IMR-90 (cell line): ENCODE results near the gene COL12A1. TPM values are rescaled to one million over a fixed set of nuclear protein-coding genes. Genes with fewer than 3 reads are reported as not detected.

ENCODE experiments used
- ATAC-seq: fragments of 200-7000 bp; cut with Tn5 transposase; 2 replicates; pipeline ENCODE4 v1.9.1; 2020; ENCODE audit warnings: low read depth, mild to moderate bottlenecking, moderate library complexity
- BruUV-seq: library from RNA; stranded (reverse); fragments of 400-500 nt; replicated peaks from 2 replicates; lab custom pipeline; 2021; lab: Mats Ljungman, UMichigan
- CTCF ChIA-PET: fragments of 300-600 bp; formaldehyde crosslinking; extraction: SDS; loops from one replicate; lab custom pipeline; 2021; ENCODE audit warnings: antibody characterized with exemption; lab: Yijun Ruan, JAX
- POLR2A ChIA-PET: fragments of 300-600 bp; sonication (Branson Sonifier 250); formaldehyde crosslinking; loops from one replicate; lab custom pipeline; 2022; ENCODE audit warnings: antibody characterized with exemption; ENCODE audit not compliant: unreplicated experiment; lab: Charles Lee
- DNase-seq: peaks from one replicate; pipeline ENCODE4 v3.0.0; 2013
- H2AFZ ChIP-seq: replicated peaks from 2 replicates; pipeline ENCODE3; 2013; ENCODE audit warnings: low read length, mild to moderate bottlenecking; ENCODE audit not compliant: poor library complexity
- H2AK5ac ChIP-seq: 2 replicates; pipeline ENCODE4 v1.6.1; 2013; ENCODE audit warnings: low read depth, low read length, inconsistent platforms
- H2AK9ac ChIP-seq: replicated peaks from 2 replicates; pipeline ENCODE3; 2013; ENCODE audit warnings: mild to moderate bottlenecking, low read depth, low read length, moderate library complexity; ENCODE audit not compliant: poor library complexity
- H2BK120ac ChIP-seq: 2 replicates; pipeline ENCODE4 v1.6.1; 2013; ENCODE audit warnings: low read depth, low read length, inconsistent platforms
- H2BK15ac ChIP-seq: 3 replicates; pipeline ENCODE4 v1.6.1; 2013; ENCODE audit warnings: low read depth, low read length, inconsistent platforms
- H2BK20ac ChIP-seq: 2 replicates; pipeline ENCODE4 v1.6.1; 2013; ENCODE audit warnings: low read depth, mild to moderate bottlenecking, inconsistent platforms, low read length, moderate library complexity
- H2BK5ac ChIP-seq: 2 replicates; pipeline ENCODE4 v1.6.1; 2013; ENCODE audit warnings: mild to moderate bottlenecking, low read depth, low read length, inconsistent platforms; ENCODE audit not compliant: poor library complexity, severe bottlenecking
- H3K14ac ChIP-seq: replicated peaks from 2 replicates; pipeline ENCODE4 v1.6.1; 2013; ENCODE audit warnings: low read depth, low read length, inconsistent platforms
- H3K18ac ChIP-seq: 2 replicates; pipeline ENCODE4 v1.6.1; 2013; ENCODE audit warnings: low read depth, low read length, control low read depth
- H3K23ac ChIP-seq: 2 replicates; pipeline ENCODE4 v1.6.1; 2013; ENCODE audit warnings: low read depth, low read length, inconsistent platforms
- H3K27ac ChIP-seq: 2 replicates; pipeline ENCODE4 v1.5.1; 2013; ENCODE audit warnings: mild to moderate bottlenecking, control low read depth, low read length; ENCODE audit not compliant: insufficient read depth
- H3K27me3 ChIP-seq: 2 replicates; pipeline ENCODE4 v1.6.1; 2013; ENCODE audit warnings: low read length; ENCODE audit not compliant: control insufficient read depth, insufficient read depth
- H3K36me3 ChIP-seq: 2 replicates; pipeline ENCODE4 v1.6.1; 2013; ENCODE audit warnings: low read length, mixed read lengths; ENCODE audit not compliant: control insufficient read depth, insufficient read depth
- H3K4ac ChIP-seq: 2 replicates; pipeline ENCODE4 v1.6.1; 2013; ENCODE audit warnings: low read depth, low read length, inconsistent platforms
- H3K4me1 ChIP-seq: 2 replicates; pipeline ENCODE4 v1.6.1; 2013; ENCODE audit warnings: low read length, mixed read lengths; ENCODE audit not compliant: control insufficient read depth, insufficient read depth
- H3K4me2 ChIP-seq: 2 replicates; pipeline ENCODE4 v1.6.1; 2013; ENCODE audit warnings: low read depth, mild to moderate bottlenecking, control low read depth, low read length, moderate library complexity
- H3K4me3 ChIP-seq: 2 replicates; pipeline ENCODE4 v1.5.1; 2013; ENCODE audit warnings: low read depth, mild to moderate bottlenecking, control low read depth, low read length, moderate library complexity; ENCODE audit not compliant: insufficient read depth
- H3K56ac ChIP-seq: 2 replicates; pipeline ENCODE4 v1.6.1; 2013; ENCODE audit warnings: low read length, inconsistent platforms; ENCODE audit not compliant: insufficient read depth; ENCODE audit errors: extremely low read depth
- H3K79me1 ChIP-seq, 2 experiments: 2 replicates each; pipeline ENCODE4 v1.6.1; 2013; ENCODE audit warnings: low read length in 2 of 2, inconsistent platforms in 1 of 2, low read depth in 1 of 2
- H3K9ac ChIP-seq: 2 replicates; pipeline ENCODE4 v1.6.1; 2013; ENCODE audit warnings: low read depth, low read length, control low read depth
- H3K9me1 ChIP-seq: 2 replicates; pipeline ENCODE4 v1.6.1; 2013; ENCODE audit warnings: low read length, inconsistent platforms; ENCODE audit not compliant: insufficient read depth
- H3K9me3 ChIP-seq: 2 replicates; pipeline ENCODE4 v1.6.1; 2013; ENCODE audit warnings: low read length; ENCODE audit not compliant: control insufficient read depth, insufficient read depth
- H4K20me1 ChIP-seq: 2 replicates; pipeline ENCODE4 v1.6.1; 2013; ENCODE audit warnings: low read length, inconsistent platforms; ENCODE audit not compliant: insufficient read depth
- H4K5ac ChIP-seq: 2 replicates; pipeline ENCODE4 v1.6.1; 2013; ENCODE audit warnings: mild to moderate bottlenecking, low read depth, low read length, control low read depth
- H4K8ac ChIP-seq, 2 experiments: 2 replicates each; pipeline ENCODE4 v1.6.1; 2013; ENCODE audit warnings: low read depth in 2 of 2, low read length in 2 of 2, control low read depth in 1 of 2, inconsistent platforms in 1 of 2
- H4K91ac ChIP-seq: 2 replicates; pipeline ENCODE4 v1.6.1; 2013; ENCODE audit warnings: low read depth, low read length, inconsistent platforms; ENCODE audit not compliant: insufficient read depth
- BHLHE40 ChIP-seq: fragments of 150-350 bp; IDR thresholded peaks from 2 replicates; pipeline ENCODE4 v1.6.1; 2016; ENCODE audit warnings: mild to moderate bottlenecking, low read depth, low read length
- CEBPB ChIP-seq: IDR thresholded peaks from 2 replicates; pipeline ENCODE4 v1.6.1; 2012; ENCODE audit warnings: low read depth, low read length, improper control_type of control experiment
- CTCF ChIP-seq: conservative IDR thresholded peaks from 2 replicates; pipeline ENCODE4 v1.5.1; 2012; ENCODE audit warnings: mild to moderate bottlenecking, low read depth, low read length, improper control_type of control experiment
- FOS ChIP-seq: fragments of 150-350 bp; IDR thresholded peaks from 2 replicates; pipeline ENCODE4 v1.6.1; 2016; ENCODE audit warnings: low read depth, low read length
- MAFK ChIP-seq: IDR thresholded peaks from 2 replicates; pipeline ENCODE4 v1.6.1; 2012; ENCODE audit warnings: low read depth, low read length, improper control_type of control experiment
- MXI1 ChIP-seq: IDR thresholded peaks from 2 replicates; pipeline ENCODE4 v1.6.1; 2012; ENCODE audit warnings: low read depth, mild to moderate bottlenecking, low read length, moderate library complexity, borderline replicate concordance
- NFE2L2 ChIP-seq: fragments of 150-350 bp; IDR thresholded peaks from 2 replicates; pipeline ENCODE4 v1.6.1; 2016; ENCODE audit warnings: low read depth, mild to moderate bottlenecking, low read length
- POLR2A ChIP-seq: IDR thresholded peaks from 2 replicates; pipeline ENCODE4 v1.6.1; 2012; ENCODE audit warnings: mild to moderate bottlenecking, low read depth, low read length
- RCOR1 ChIP-seq: IDR thresholded peaks from 2 replicates; pipeline ENCODE4 v1.6.1; 2012; ENCODE audit warnings: mild to moderate bottlenecking, low read length, improper control_type of control experiment; ENCODE audit not compliant: insufficient replicate concordance
- RFX5 ChIP-seq: IDR thresholded peaks from 2 replicates; pipeline ENCODE4 v1.8.0; 2012; ENCODE audit warnings: low read depth, mild to moderate bottlenecking, low read length, moderate library complexity
- SMC3 ChIP-seq: fragments of 150-350 bp; IDR thresholded peaks from 2 replicates; pipeline ENCODE4 v1.6.1; 2016; ENCODE audit warnings: low read depth, mild to moderate bottlenecking, antibody characterized with exemption, low read length, moderate library complexity
- dilution Hi-C: fragments of 300-500 bp; cut with HindIII; formaldehyde crosslinking; loops from one replicate; pipeline ENCODE4 v1.14.3; 2018; ENCODE audit warnings: low sequenced_read_pairs; ENCODE audit not compliant: unreplicated experiment
- in situ Hi-C: fragments of 300-500 bp; cut with MboI; formaldehyde crosslinking; loops from 3 replicates; pipeline ENCODE4 v1.14.3; 2019; ENCODE audit warnings: low sequenced_read_pairs, inconsistent platforms, mixed read lengths
- intact Hi-C: fragments of 100-400 bp; cut with micrococcal nuclease; formaldehyde crosslinking; loops from 2 replicates; pipeline ENCODE4 v1.10.0; 2022
- polyA plus RNA-seq, 3 experiments: library from polyadenylated mRNA; depleted of rRNA; stranded (reverse); fragments of >200 nt; gene quantifications; 2 replicates each; pipeline ENCODE4 v1.2.3, GENCODE V29; 2012; ENCODE audit warnings: low replicate concordance in 1 of 3
- total RNA-seq: library from RNA; depleted of rRNA; stranded (reverse); fragments of >200 nt; gene quantifications from 2 replicates; pipeline ENCODE4 v1.2.3, GENCODE V29; 2012
- TF ChIP-seq, protein P1 (sequence below): fragments of 150-350 bp; IDR thresholded peaks from 2 replicates; pipeline ENCODE4 v1.6.1; 2016; ENCODE audit warnings: low read depth, mild to moderate bottlenecking, low read length, moderate library complexity, borderline replicate concordance

Gene COL12A1
- total and polyA plus RNA-seq, 2 of the 4 experiments (the other 2 are of a cell fraction), result 350 to 452 TPM

- no peak overlapping the region for H2BK15ac ChIP-seq
- no peak overlapping the region for H4K91ac ChIP-seq
- no peak overlapping the region for H4K8ac ChIP-seq
- H3K23ac ChIP-seq, result no peak overlapping the region
- H3K36me3 ChIP-seq, result peaks cover 9% of the 10 kb centered on the region
- no peak overlapping the region for H3K56ac ChIP-seq
- H2AK5ac ChIP-seq, result no peak overlapping the region
- CTCF ChIA-PET, result no interaction called here
- no peaks in the 10 kb centered on the region for H3K9me3 ChIP-seq
- H2AK9ac ChIP-seq, result no peak overlapping the region
- in situ Hi-C loops (no loop called here), intact Hi-C loops (no loop called here), dilution Hi-C loops (no loop called here)
- POLR2A ChIA-PET, result no interaction called here
- no TSS peak for BruUV-seq
- no peak overlapping the region for H3K18ac ChIP-seq
- no peak overlapping the region for H3K4me2 ChIP-seq
- no peak overlapping the region for H3K4ac ChIP-seq
- no peak overlapping the region for H4K5ac ChIP-seq
- no peak overlapping the region for H3K9ac ChIP-seq
- no peaks in the 10 kb centered on the region for H4K20me1 ChIP-seq
- no peaks in the 10 kb centered on the region; the same call in 1 of the 2 replicates for H3K9me1 ChIP-seq
- H3K4me3 ChIP-seq, result no peak overlapping the region
- no peak for TF ChIP-seq RCOR1
- TF ChIP-seq, protein P1, sequence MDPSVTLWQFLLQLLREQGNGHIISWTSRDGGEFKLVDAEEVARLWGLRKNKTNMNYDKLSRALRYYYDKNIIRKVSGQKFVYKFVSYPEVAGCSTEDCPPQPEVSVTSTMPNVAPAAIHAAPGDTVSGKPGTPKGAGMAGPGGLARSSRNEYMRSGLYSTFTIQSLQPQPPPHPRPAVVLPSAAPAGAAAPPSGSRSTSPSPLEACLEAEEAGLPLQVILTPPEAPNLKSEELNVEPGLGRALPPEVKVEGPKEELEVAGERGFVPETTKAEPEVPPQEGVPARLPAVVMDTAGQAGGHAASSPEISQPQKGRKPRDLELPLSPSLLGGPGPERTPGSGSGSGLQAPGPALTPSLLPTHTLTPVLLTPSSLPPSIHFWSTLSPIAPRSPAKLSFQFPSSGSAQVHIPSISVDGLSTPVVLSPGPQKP, result no peak
- TF ChIP-seq RFX5, result no peak
- no peak for TF ChIP-seq BHLHE40
- TF ChIP-seq NFE2L2, result no peak
- no peak for TF ChIP-seq SMC3
- TF ChIP-seq MAFK, result no peak
- no peak for TF ChIP-seq FOS
- no peak for TF ChIP-seq CEBPB
- TF ChIP-seq MXI1, result no peak
- no peak for TF ChIP-seq POLR2A
- TF ChIP-seq CTCF, result no peak
- no peak for DNase-seq
- no peak overlapping the region for H2BK20ac ChIP-seq
- no peaks in the 10 kb centered on the region for H3K4me1 ChIP-seq
- no peak overlapping the region for H3K27ac ChIP-seq
- no peaks in the 10 kb centered on the region for H3K27me3 ChIP-seq
- no peak overlapping the region for H3K14ac ChIP-seq
- ATAC-seq, result no peak
- H3K79me1 ChIP-seq, result peaks cover 7 to 12% of the 10 kb centered on the region in 2 experiments; a peak in 3 of 4 replicates
- H2BK5ac ChIP-seq, result no peak overlapping the region
- H2BK120ac ChIP-seq, result no peak overlapping the region
- no peak overlapping the region for H2AFZ ChIP-seq
These were observed 44.0 kb upstream of the COL12A1 start for GRCh38 chr6:75249837-75250236.
